IMR-90 (cell line): Measurements from ENCODE around the gene SHISAL2B.

ENCODE experiments used
- CEBPB ChIP-seq: IDR thresholded peaks from 2 replicates; pipeline ENCODE4 v1.6.1; 2012; ENCODE audit warnings: low read depth, low read length, improper control_type of control experiment
- POLR2A ChIP-seq: IDR thresholded peaks from 2 replicates; pipeline ENCODE4 v1.6.1; 2012; ENCODE audit warnings: mild to moderate bottlenecking, low read depth, low read length
- RCOR1 ChIP-seq: IDR thresholded peaks from 2 replicates; pipeline ENCODE4 v1.6.1; 2012; ENCODE audit warnings: mild to moderate bottlenecking, low read length, improper control_type of control experiment; ENCODE audit not compliant: insufficient replicate concordance
- SMC3 ChIP-seq: fragments of 150-350 bp; IDR thresholded peaks from 2 replicates; pipeline ENCODE4 v1.6.1; 2016; ENCODE audit warnings: low read depth, mild to moderate bottlenecking, antibody characterized with exemption, low read length, moderate library complexity
- TF ChIP-seq, protein P1 (sequence below): conservative IDR thresholded peaks from 2 replicates; pipeline ENCODE4 v1.5.1; 2012; ENCODE audit warnings: mild to moderate bottlenecking, low read depth, low read length, improper control_type of control experiment
- TF ChIP-seq, protein P2 (sequence below): fragments of 150-350 bp; IDR thresholded peaks from 2 replicates; pipeline ENCODE4 v1.6.1; 2016; ENCODE audit warnings: low read depth, mild to moderate bottlenecking, low read length, moderate library complexity, borderline replicate concordance

DNA sequence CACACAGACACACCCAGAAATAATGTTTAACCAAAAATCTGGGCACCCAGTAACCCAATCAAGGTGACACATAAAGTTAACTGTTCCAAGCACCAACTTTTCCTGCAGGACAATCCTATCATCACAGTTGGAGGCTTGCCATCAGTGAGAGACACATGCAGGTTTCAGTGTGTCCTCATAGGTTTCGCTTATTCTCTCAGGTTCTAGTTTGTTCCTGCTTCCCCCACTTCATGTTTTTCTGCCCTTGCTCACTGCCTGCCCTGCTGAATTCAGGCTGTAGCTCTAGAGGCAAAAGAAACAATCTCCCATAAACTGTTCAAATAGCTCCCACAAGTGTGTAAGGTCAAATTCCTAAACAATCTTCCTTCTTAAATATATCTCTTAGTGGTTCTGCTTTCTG is 20.0 kb upstream of the SHISAL2B start:
- TF ChIP-seq RCOR1 (no peak), CEBPB (no peak), POLR2A (no peak), SMC3 (no peak)
- TF ChIP-seq, protein P1, sequence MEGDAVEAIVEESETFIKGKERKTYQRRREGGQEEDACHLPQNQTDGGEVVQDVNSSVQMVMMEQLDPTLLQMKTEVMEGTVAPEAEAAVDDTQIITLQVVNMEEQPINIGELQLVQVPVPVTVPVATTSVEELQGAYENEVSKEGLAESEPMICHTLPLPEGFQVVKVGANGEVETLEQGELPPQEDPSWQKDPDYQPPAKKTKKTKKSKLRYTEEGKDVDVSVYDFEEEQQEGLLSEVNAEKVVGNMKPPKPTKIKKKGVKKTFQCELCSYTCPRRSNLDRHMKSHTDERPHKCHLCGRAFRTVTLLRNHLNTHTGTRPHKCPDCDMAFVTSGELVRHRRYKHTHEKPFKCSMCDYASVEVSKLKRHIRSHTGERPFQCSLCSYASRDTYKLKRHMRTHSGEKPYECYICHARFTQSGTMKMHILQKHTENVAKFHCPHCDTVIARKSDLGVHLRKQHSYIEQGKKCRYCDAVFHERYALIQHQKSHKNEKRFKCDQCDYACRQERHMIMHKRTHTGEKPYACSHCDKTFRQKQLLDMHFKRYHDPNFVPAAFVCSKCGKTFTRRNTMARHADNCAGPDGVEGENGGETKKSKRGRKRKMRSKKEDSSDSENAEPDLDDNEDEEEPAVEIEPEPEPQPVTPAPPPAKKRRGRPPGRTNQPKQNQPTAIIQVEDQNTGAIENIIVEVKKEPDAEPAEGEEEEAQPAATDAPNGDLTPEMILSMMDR = no peak
- TF ChIP-seq, protein P2, sequence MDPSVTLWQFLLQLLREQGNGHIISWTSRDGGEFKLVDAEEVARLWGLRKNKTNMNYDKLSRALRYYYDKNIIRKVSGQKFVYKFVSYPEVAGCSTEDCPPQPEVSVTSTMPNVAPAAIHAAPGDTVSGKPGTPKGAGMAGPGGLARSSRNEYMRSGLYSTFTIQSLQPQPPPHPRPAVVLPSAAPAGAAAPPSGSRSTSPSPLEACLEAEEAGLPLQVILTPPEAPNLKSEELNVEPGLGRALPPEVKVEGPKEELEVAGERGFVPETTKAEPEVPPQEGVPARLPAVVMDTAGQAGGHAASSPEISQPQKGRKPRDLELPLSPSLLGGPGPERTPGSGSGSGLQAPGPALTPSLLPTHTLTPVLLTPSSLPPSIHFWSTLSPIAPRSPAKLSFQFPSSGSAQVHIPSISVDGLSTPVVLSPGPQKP = no peak
